Measurements from ENCODE around the gene SPECC1L.

DNA sequence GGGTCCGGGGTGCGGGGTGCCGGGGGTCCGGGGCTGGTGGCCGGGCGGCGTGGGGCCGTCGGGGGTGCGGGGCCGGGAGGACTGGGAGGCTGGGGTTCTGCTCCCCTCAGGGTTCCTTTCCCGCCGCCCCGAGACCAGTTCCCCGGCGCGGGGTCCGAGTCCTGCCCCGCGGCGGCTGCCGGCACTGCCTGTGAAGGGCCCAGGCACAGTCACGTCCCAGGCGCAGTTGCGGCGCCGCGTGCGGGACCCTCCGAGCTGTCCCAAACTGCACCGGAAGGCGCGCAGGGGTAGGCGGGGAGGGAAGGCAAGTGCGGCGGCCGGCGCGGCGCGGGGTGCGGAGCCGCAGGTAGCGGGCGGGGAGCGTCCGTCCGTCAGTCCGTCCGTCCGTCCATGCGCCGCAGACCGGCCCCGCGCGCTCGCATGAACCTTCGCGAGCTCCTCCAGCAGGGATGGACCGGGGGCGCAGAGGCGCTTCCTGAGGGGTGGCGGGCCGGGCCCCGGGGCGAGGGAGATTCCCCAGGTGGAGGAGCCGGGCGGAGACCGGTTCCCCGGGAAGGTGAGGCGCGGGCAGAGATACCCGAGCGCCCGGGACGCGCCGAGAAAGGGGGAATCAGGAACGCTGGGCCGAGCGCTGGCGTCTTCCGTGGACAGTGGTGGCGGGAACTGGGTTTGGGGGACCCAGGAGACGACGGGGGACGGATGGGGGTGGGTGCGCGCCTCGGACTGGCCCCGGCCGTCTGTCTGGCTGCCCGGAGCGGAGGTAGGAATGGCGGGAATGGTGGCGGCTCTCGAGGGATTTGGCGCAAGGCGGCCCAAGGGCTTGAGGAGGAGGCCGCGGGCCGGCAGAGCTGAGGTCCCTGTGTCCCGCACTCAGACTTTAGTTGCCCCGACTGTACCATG lies 153.6 kb downstream of the SPECC1L start:
- TF ChIP-seq, protein P1, sequence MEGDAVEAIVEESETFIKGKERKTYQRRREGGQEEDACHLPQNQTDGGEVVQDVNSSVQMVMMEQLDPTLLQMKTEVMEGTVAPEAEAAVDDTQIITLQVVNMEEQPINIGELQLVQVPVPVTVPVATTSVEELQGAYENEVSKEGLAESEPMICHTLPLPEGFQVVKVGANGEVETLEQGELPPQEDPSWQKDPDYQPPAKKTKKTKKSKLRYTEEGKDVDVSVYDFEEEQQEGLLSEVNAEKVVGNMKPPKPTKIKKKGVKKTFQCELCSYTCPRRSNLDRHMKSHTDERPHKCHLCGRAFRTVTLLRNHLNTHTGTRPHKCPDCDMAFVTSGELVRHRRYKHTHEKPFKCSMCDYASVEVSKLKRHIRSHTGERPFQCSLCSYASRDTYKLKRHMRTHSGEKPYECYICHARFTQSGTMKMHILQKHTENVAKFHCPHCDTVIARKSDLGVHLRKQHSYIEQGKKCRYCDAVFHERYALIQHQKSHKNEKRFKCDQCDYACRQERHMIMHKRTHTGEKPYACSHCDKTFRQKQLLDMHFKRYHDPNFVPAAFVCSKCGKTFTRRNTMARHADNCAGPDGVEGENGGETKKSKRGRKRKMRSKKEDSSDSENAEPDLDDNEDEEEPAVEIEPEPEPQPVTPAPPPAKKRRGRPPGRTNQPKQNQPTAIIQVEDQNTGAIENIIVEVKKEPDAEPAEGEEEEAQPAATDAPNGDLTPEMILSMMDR (IDR thresholded peaks at IDR 0.05): no peak
- no peak for TF ChIP-seq POLR2A (IDR thresholded peaks at IDR 0.05)
